B cell (primary cell): ENCODE data around the gene NEU2. TPM values are rescaled to one million over a fixed set of nuclear protein-coding genes. Genes with fewer than 3 reads are reported as not detected.

ENCODE experiments used
- ATAC-seq: fragments of 200-7000 bp; cut with Tn5 transposase; one replicate; pipeline ENCODE4 v1.10.0; 2021; ENCODE audit warnings: low read depth, mild to moderate bottlenecking, moderate number of reproducible peaks, moderate library complexity
- CTCF ChIA-PET: fragments of 350-600 bp; sonication (Branson Sonifier 250); formaldehyde crosslinking; loops from one replicate; lab custom pipeline; 2021; ENCODE audit warnings: antibody characterized with exemption, inconsistent platforms; lab: Charles Lee
- POLR2A ChIA-PET: fragments of 350-600 bp; sonication (Branson Sonifier 250); formaldehyde crosslinking; loops from one replicate; lab custom pipeline; 2021; ENCODE audit warnings: antibody characterized with exemption; lab: Charles Lee
- DNase-seq: peaks from one replicate; pipeline ENCODE4 v3.0.0; 2013
- H2AFZ ChIP-seq: 2 replicates; pipeline ENCODE4 v1.6.1; 2012; ENCODE audit warnings: mild to moderate bottlenecking, low read depth, low read length; ENCODE audit not compliant: insufficient read depth, poor library complexity, severe bottlenecking
- H3K27ac ChIP-seq, 2 donors: 1 replicate in 1 of 2; 2 replicates in 1 of 2; pipeline ENCODE4 v1.5.1; 2012 to 2013; ENCODE audit warnings: low read length in 2 of 2, mild to moderate bottlenecking in 2 of 2, moderate library complexity in 1 of 2
- H3K27me3 ChIP-seq, 4 experiments: fragments of 200-600 bp in 1 of 4; sonication (generic) in 1 of 4; replicated peaks in 1 of 4; 1 replicate in 2 of 4; 2 replicates in 2 of 4; pipeline versions ENCODE4 v1.6.1 to v1.7.0; 2013 to 2016; ENCODE audit warnings: low read length in 3 of 4, mild to moderate bottlenecking in 2 of 4, mixed read lengths in 1 of 4, moderate library complexity in 1 of 4; ENCODE audit not compliant: insufficient read depth in 4 of 4, control insufficient read depth in 3 of 4; ENCODE audit errors: control extremely low read depth in 1 of 4
- H3K36me3 ChIP-seq, 2 experiments: replicated peaks in 1 of 2; 1 replicate in 1 of 2; 2 replicates in 1 of 2; pipeline versions ENCODE4 v1.6.1 to v1.7.1; 2013; ENCODE audit warnings: low read length in 1 of 2; ENCODE audit not compliant: insufficient read depth in 2 of 2, control insufficient read depth in 1 of 2; ENCODE audit errors: control extremely low read depth in 1 of 2, extremely low read depth in 1 of 2
- H3K4me1 ChIP-seq, 2 donors: fragments of 200-600 bp in 1 of 2; sonication (generic) in 1 of 2; 1 replicate in 1 of 2; 2 replicates in 1 of 2; pipeline versions ENCODE4 v1.5.1 to v1.6.1; 2013 to 2017; ENCODE audit warnings: low read length in 2 of 2; ENCODE audit not compliant: control insufficient read depth in 2 of 2, insufficient read depth in 2 of 2
- H3K4me2 ChIP-seq: replicated peaks from 2 replicates; pipeline ENCODE3; 2012; ENCODE audit warnings: mild to moderate bottlenecking, low read depth, low read length; ENCODE audit not compliant: poor library complexity, severe bottlenecking
- H3K4me3 ChIP-seq, 5 experiments: fragments of 200-600 bp in 1 of 5; sonication (generic) in 1 of 5; 1 replicate in 3 of 5; 2 replicates in 2 of 5; pipeline versions ENCODE4 v1.5.1 to v1.7.0; 2011 to 2016; ENCODE audit warnings: low read length in 4 of 5, mild to moderate bottlenecking in 4 of 5, low read depth in 2 of 5, control low read depth in 1 of 5, moderate library complexity in 1 of 5; ENCODE audit not compliant: insufficient read depth in 1 of 5; ENCODE audit errors: control extremely low read depth in 1 of 5, extremely low read depth in 1 of 5
- H3K79me2 ChIP-seq: fragments of 200-600 bp; sonication (generic); one replicate; pipeline ENCODE4 v1.6.0; 2016; ENCODE audit warnings: low read length; ENCODE audit not compliant: control insufficient read depth, insufficient read depth
- H3K9ac ChIP-seq: fragments of 200-600 bp; sonication (generic); 2 replicates; pipeline ENCODE4 v1.6.1; 2017; ENCODE audit warnings: mild to moderate bottlenecking, low read length, moderate library complexity
- H3K9me3 ChIP-seq, 3 donors: one replicate each; pipeline versions ENCODE4 v1.6.1 to v1.7.1; 2013; ENCODE audit warnings: low read length in 2 of 3; ENCODE audit not compliant: control insufficient read depth in 2 of 3, insufficient read depth in 1 of 3; ENCODE audit errors: control extremely low read depth in 1 of 3
- H4K20me1 ChIP-seq: 2 replicates; pipeline ENCODE4 v1.6.0; 2012; ENCODE audit warnings: mild to moderate bottlenecking, low read length; ENCODE audit not compliant: insufficient read depth, control insufficient read depth, poor library complexity, severe bottlenecking
- H3K27ac Mint-ChIP-seq: one replicate; pipeline ENCODE4 v1.8.0; 2021; ENCODE audit warnings: mixed read lengths
- H3K27me3 Mint-ChIP-seq: one replicate; pipeline ENCODE4 v1.8.0; 2021; ENCODE audit warnings: mixed read lengths
- H3K4me1 Mint-ChIP-seq: one replicate; pipeline ENCODE4 v1.8.0; 2021; ENCODE audit warnings: mixed read lengths
- H3K4me3 Mint-ChIP-seq: one replicate; pipeline ENCODE4 v1.8.0; 2021; ENCODE audit warnings: mixed read lengths
- H3K9me3 Mint-ChIP-seq: one replicate; pipeline ENCODE4 v1.8.0; 2022; ENCODE audit warnings: mixed read lengths; ENCODE audit not compliant: insufficient read depth
- CTCF ChIP-seq: fragments of 200-600 bp; IDR thresholded peaks from one replicate; pipeline ENCODE4 v1.8.0; 2022; ENCODE audit warnings: antibody characterized with exemption, mild to moderate bottlenecking
- EZH2 ChIP-seq: IDR thresholded peaks from 2 replicates; pipeline ENCODE4 v1.6.1; 2012; ENCODE audit warnings: borderline replicate concordance, low read depth, mild to moderate bottlenecking, moderate library complexity, low read length; ENCODE audit not compliant: insufficient read depth, poor library complexity, severe bottlenecking
- WGBS: methylation state at CpG from one replicate; pipeline ENCODE4 v1.1.5; 2013; ENCODE audit warnings: missing lambda C conversion rate; ENCODE audit not compliant: insufficient coverage; 5-methylcytosine and 5-hydroxymethylcytosine counted together
- intact Hi-C: fragments of 100-400 bp; cut with micrococcal nuclease; formaldehyde crosslinking; loops from one replicate; pipeline ENCODE4 v1.10.0; 2022
- polyA plus RNA-seq: library from polyadenylated mRNA; depleted of rRNA; stranded (reverse); fragments of >200 nt; gene quantifications from 2 replicates; pipeline ENCODE4 v1.2.3, GENCODE V29; 2012
- total RNA-seq, 2 donors: library from RNA; stranded (reverse); fragments of 120-200 nt in 1 of 2; gene quantifications; 1 replicate in 1 of 2; 2 replicates in 1 of 2; pipeline versions ENCODE4 v1.2.3 to v1.2.4, GENCODE V29; 2013 to 2022

The NEU2 gene
- total and polyA plus RNA-seq, 2 donors (not counting 1 experiment from before 2014, with no cell fraction given) = not detected

DNA sequence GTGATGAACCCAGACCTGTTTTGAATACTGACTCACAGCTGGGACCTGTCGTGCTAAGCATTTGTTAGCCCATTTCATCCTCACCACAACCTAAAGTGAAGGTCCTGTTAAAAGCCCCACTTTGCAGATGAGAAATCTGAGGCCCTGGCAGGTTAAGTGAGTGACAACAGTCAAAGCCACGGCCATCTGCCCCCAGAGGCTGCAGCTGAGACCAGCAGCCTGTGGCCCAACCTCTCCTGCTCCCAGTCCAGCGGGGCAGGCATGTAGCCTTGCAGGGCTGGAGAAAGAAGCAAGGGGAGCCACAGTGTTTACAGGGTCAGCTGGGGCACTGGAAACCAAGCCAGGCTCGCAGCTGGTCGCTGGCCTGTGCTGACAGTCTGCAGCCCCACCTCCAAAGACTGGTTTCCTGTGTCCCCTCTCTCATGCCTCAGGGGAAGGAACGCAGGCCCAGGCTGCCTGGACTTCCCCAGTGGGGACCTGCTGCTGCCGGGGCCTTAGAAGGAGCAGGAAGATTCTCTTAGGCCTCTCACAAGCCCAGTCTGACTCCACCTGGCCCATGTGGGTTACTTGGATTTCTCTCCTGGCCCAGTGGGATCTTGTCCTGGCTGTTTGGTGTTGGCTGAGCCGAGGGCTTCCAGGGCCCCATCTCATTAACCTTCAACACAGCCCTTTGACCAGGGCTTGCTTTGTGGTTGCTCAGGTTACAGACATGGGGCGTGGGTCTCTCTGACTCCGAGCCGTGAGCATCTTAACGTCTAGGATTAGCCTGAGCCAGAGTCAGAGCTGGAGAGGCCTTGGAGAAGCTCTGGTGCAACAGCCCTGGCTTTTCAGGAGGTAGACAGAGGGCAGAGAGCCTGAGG is 29.3 kb downstream of the NEU2 start:
- Histone ChIP-seq H3K9ac (peak overlapping the region; percentile 97), H3K4me1 (peaks cover 38 to 66% of the 10 kb centered on the region in 2 donors), H4K20me1 (peaks cover 58% of the 10 kb centered on the region), H2AFZ (no peak overlapping the region), H3K4me3 (peak overlapping the region; percentile 91 to 99 (median 98)), H3K4me2 (peak overlapping the region; percentile 80), H3K9me3 (peaks cover 0 to 3% (median 0%) of the 10 kb centered on the region in 3 donors), H3K36me3 (peaks cover 0 to 45% of the 10 kb centered on the region in 2 experiments), H3K27me3 (no peaks in the 10 kb centered on the region), H3K79me2 (peaks cover 82% of the 10 kb centered on the region), H3K27ac (peak overlapping the region; percentile 90 to 95)
- WGBS = 1% methylated on average over 10 of the region's 12 CpGs
- Mint-ChIP-seq H3K9me3 (no peaks in the 10 kb centered on the region), H3K4me3 (peak overlapping the region; percentile 76), H3K4me1 (peaks cover 56% of the 10 kb centered on the region), H3K27ac (peak overlapping the region; percentile 87), H3K27me3 (no peaks in the 10 kb centered on the region)
- no peak for TF ChIP-seq EZH2
- TF ChIP-seq CTCF = peak; percentile 20
- DNase-seq (no peak), ATAC-seq (peak; percentile 12)
- ChIA-PET CTCF (interaction anchor here (1.0 to 5.4 kb wide), 14 partner anchors 9 to 1390 kb away, joined by 3 to 70 read pairs (median 18); partner anchors contain the start of gene ATG16L1), POLR2A (interaction anchor here (0.8 to 4.8 kb wide), 16 partner anchors 9 to 189 kb away, joined by 3 to 112 read pairs (median 5); partner anchors contain the start of gene ATG16L1)
- intact Hi-C loops = loop anchor here (1.0 to 5.0 kb wide), 6 partner anchors 8 to 365 kb away; partner anchors contain the start of gene GIGYF2
